OCI-LY7 (cell line): ENCODE measurements around the gene NDUFB3. TPM values are rescaled to one million over a fixed set of nuclear protein-coding genes. Genes with fewer than 3 reads are reported as not detected.
A peak's percentile ranks its signal among the peaks of the same experiment; 100 is the strongest.

Source experiments
- BruUV-seq: library from RNA; stranded (reverse); fragments of 400-500 nt; replicated peaks from 2 replicates; lab custom pipeline; 2021; lab: Mats Ljungman, UMichigan
- CTCF ChIA-PET: fragments of 300-600 bp; sonication (Branson Sonifier 250); formaldehyde crosslinking; loops from one replicate; lab custom pipeline; 2022; ENCODE audit warnings: antibody characterized with exemption; ENCODE audit not compliant: unreplicated experiment; lab: Charles Lee
- POLR2A ChIA-PET: fragments of 300-600 bp; sonication (Branson Sonifier 250); formaldehyde crosslinking; loops from one replicate; lab custom pipeline; 2022; ENCODE audit warnings: antibody characterized with exemption; lab: Charles Lee
- DNase-seq: peaks from one replicate; pipeline ENCODE4 v3.0.0-alpha.2; 2015; ENCODE audit warnings: low spot score
- H2AFZ ChIP-seq: fragments of 200-600 bp; sonication (generic), shearing (Covaris generic); 2 replicates; pipeline ENCODE4 v1.6.1; 2014; ENCODE audit warnings: mild to moderate bottlenecking, antibody characterized with exemption, low read length, moderate library complexity
- H3K27ac ChIP-seq: fragments of 200-600 bp; sonication (generic); 2 replicates; pipeline ENCODE4 v1.5.1; 2014; ENCODE audit warnings: mixed run types, low read depth, mild to moderate bottlenecking, moderate library complexity, low read length, inconsistent platforms; ENCODE audit not compliant: poor library complexity, severe bottlenecking
- H3K36me3 ChIP-seq: fragments of 200-600 bp; sonication (generic); 2 replicates; pipeline ENCODE4 v1.6.1; 2014; ENCODE audit warnings: mild to moderate bottlenecking, antibody characterized with exemption, low read length, moderate library complexity, mixed read lengths; ENCODE audit not compliant: insufficient read depth
- H3K4me1 ChIP-seq: fragments of 200-600 bp; sonication (generic); 2 replicates; pipeline ENCODE4 v1.5.1; 2014; ENCODE audit warnings: mild to moderate bottlenecking, low read length; ENCODE audit not compliant: insufficient read depth, poor library complexity, severe bottlenecking
- H3K4me2 ChIP-seq: fragments of 200-600 bp; sonication (generic); 2 replicates; pipeline ENCODE4 v1.6.1; 2014; ENCODE audit warnings: mild to moderate bottlenecking, low read length
- H3K4me3 ChIP-seq: fragments of 200-600 bp; sonication (generic); 2 replicates; pipeline ENCODE4 v1.5.1; 2014; ENCODE audit warnings: mild to moderate bottlenecking, low read depth, low read length; ENCODE audit not compliant: poor library complexity, severe bottlenecking
- H3K79me2 ChIP-seq: fragments of 200-600 bp; sonication (generic); 2 replicates; pipeline ENCODE4 v1.6.1; 2016; ENCODE audit warnings: low read depth, mild to moderate bottlenecking, low read length, moderate library complexity, mixed read lengths; ENCODE audit not compliant: insufficient read depth
- H3K9me2 ChIP-seq: fragments of 200-600 bp; sonication (generic); 2 replicates; pipeline ENCODE4 v1.6.1; 2016; ENCODE audit warnings: mild to moderate bottlenecking, low read length, mixed read lengths; ENCODE audit not compliant: insufficient read depth
- H3K9me3 ChIP-seq: fragments of 200-600 bp; sonication (generic); 2 replicates; pipeline ENCODE4 v1.6.1; 2014; ENCODE audit warnings: mild to moderate bottlenecking, mixed run types, low read length, mixed read lengths
- H4K20me1 ChIP-seq: fragments of 200-600 bp; sonication (generic); 2 replicates; pipeline ENCODE4 v1.6.1; 2014; ENCODE audit warnings: mild to moderate bottlenecking, antibody characterized with exemption, low read length, moderate library complexity, mixed read lengths; ENCODE audit not compliant: insufficient read depth
- CTCF ChIP-seq: fragments of 200-600 bp; sonication (generic); conservative IDR thresholded peaks from 2 replicates; pipeline ENCODE4 v1.5.1; 2014; ENCODE audit warnings: mild to moderate bottlenecking, antibody characterized with exemption, low read length, moderate library complexity, mixed read lengths
- EZH2phosphoT487 ChIP-seq: fragments of 200-600 bp; sonication (generic); IDR thresholded peaks from 2 replicates; pipeline ENCODE4 v1.6.1; 2018; ENCODE audit warnings: low read depth, borderline replicate concordance, mild to moderate bottlenecking, mixed run types, antibody characterized with exemption, low read length, moderate library complexity, mixed read lengths
- intact Hi-C: fragments of 100-400 bp; cut with micrococcal nuclease; formaldehyde crosslinking; loops from one replicate; pipeline ENCODE4 v1.10.0; 2022; ENCODE audit not compliant: unreplicated experiment
- total RNA-seq, 2 experiments: library from RNA; depleted of rRNA in 1 of 2; stranded (reverse); fragments of >200 nt in 1 of 2; shearing (Covaris generic) in 1 of 2; gene quantifications; 2 replicates each; pipeline ENCODE4 v1.2.3, GENCODE V29; 2014 to 2022

NDUFB3 gene
- total RNA-seq, 2 experiments from 2014 or later = 90.5 to 115 TPM

GRCh38 chr2:201122276-201122675 is 50.5 kb downstream of the NDUFB3 start:
- Histone ChIP-seq H3K36me3 (peaks cover 7% of the 10 kb centered on the region; the same call in 1 of the 2 replicates), H3K79me2 (peaks cover 72% of the 10 kb centered on the region), H4K20me1 (no peaks in the 10 kb centered on the region), H3K4me3 (peak overlapping the region; percentile 81), H3K27ac (peak overlapping the region; percentile 95), H2AFZ (no peak overlapping the region), H3K4me2 (peak overlapping the region; percentile 89), H3K4me1 (peaks cover 82% of the 10 kb centered on the region), H3K9me3 (no peaks in the 10 kb centered on the region), H3K9me2 (no peaks in the 10 kb centered on the region)
- intact Hi-C loops = no loop called here
- POLR2A ChIA-PET = interaction anchor here (0.5 to 1.3 kb wide), 8 partner anchors 21 to 233 kb away, joined by 3 to 10 read pairs (median 3); partner anchors contain the start of genes NIF3L1 and PPIL3
- BruUV-seq = no TSS peak
- CTCF ChIA-PET = interaction anchor here (0.5 to 1.3 kb wide), 2 partner anchors 36 to 413 kb away, joined by 3 to 6 read pairs; no protein-coding TSS in a partner anchor
- TF ChIP-seq EZH2phosphoT487 (no peak), CTCF (no peak)
- DNase-seq = no peak

- no TSS peak for BruUV-seq
- peak overlapping the region; percentile 95 for H3K27ac ChIP-seq
- no peaks in the 10 kb centered on the region for H3K9me3 ChIP-seq
- ChIA-PET CTCF (no interaction called here), POLR2A (interaction anchor here (0.7 to 1.5 kb wide), 8 partner anchors 16 to 133 kb away, joined by 3 to 5 read pairs (median 3); no protein-coding TSS in a partner anchor)
- H3K4me3 ChIP-seq = peak overlapping the region; percentile 51
- H3K36me3 ChIP-seq = peaks cover 21% of the 10 kb centered on the region
- no peaks in the 10 kb centered on the region for H3K9me2 ChIP-seq
- DNase-seq = peak; percentile 23
- H4K20me1 ChIP-seq = no peaks in the 10 kb centered on the region
- H3K4me2 ChIP-seq = peak overlapping the region; percentile 89
- no peak for TF ChIP-seq EZH2phosphoT487
- no peak for TF ChIP-seq CTCF
- H3K4me1 ChIP-seq = peaks cover 95% of the 10 kb centered on the region
- intact Hi-C loops = no loop called here
- peaks cover 68% of the 10 kb centered on the region for H3K79me2 ChIP-seq
- H2AFZ ChIP-seq = peak overlapping the region; percentile 35; the same call in 1 of the 2 replicates
Measured at GRCh38 chr2:201126308-201127151, 54.7 kb downstream of the NDUFB3 start.
